A549 (cell line): Measurements from ENCODE around the gene LAMC3. TPM values are rescaled to one million over a fixed set of nuclear protein-coding genes. Genes with fewer than 3 reads are reported as not detected.

Experiments
- ATAC-seq, 2 experiments: fragments of 200-7000 bp in 1 of 2; fragments of >200 bp in 1 of 2; cut with Nextera tagmentation in 1 of 2; cut with Tn5 transposase in 1 of 2; 3 replicates each; pipeline versions ENCODE4 v1.8.0 to v1.9.1; 2018 to 2020; ENCODE audit warnings: mild to moderate bottlenecking in 1 of 2, moderate library complexity in 1 of 2
- CTCF ChIA-PET: fragments of 300-600 bp; sonication (Branson Sonifier 250); formaldehyde crosslinking; extraction: SDS; loops from one replicate; lab custom pipeline; 2021; ENCODE audit warnings: antibody characterized with exemption, inconsistent platforms; lab: Yijun Ruan, JAX
- POLR2A ChIA-PET: fragments of 350-600 bp; formaldehyde crosslinking; extraction: SDS; loops from one replicate; lab custom pipeline; 2021; ENCODE audit warnings: antibody characterized with exemption, inconsistent platforms; lab: Yijun Ruan, JAX
- DNase-seq, 2 experiments: peaks; one replicate each; pipeline versions ENCODE4 v3.0.0 to v3.0.0-alpha.2; 2011 to 2016; ENCODE audit warnings: low read depth in 1 of 2, low spot score in 1 of 2
- FAIRE-seq: peaks from 2 replicates; lab custom pipeline; 2011; peaks lifted over from hg19 to GRCh38; lab: Jason Lieb, UNC
- H3K27ac ChIP-seq, 2 experiments: fragments of >200 bp; sonication (Bioruptor Twin); formaldehyde crosslinking; 3 replicates each; pipeline ENCODE4 v1.5.1; 2016 to 2017
- H3K4me1 ChIP-seq: fragments of >200 bp; sonication (Bioruptor Twin); formaldehyde crosslinking; 3 replicates; pipeline ENCODE4 v1.6.1; 2016
- H3K4me2 ChIP-seq: fragments of >200 bp; sonication (Bioruptor Twin); formaldehyde crosslinking; 3 replicates; pipeline ENCODE4 v1.6.1; 2016
- H3K4me3 ChIP-seq: fragments of >200 bp; sonication (Bioruptor Twin); formaldehyde crosslinking; 3 replicates; pipeline ENCODE4 v1.5.1; 2016
- H3K9me3 ChIP-seq: fragments of >200 bp; sonication (Bioruptor Twin); formaldehyde crosslinking; 3 replicates; pipeline ENCODE4 v1.6.1; 2016
- CTCF ChIP-seq: fragments of >200 bp; sonication (Bioruptor Twin); formaldehyde crosslinking; IDR thresholded peaks from 3 replicates; pipeline ENCODE4 v1.5.1; 2016
- E2F6 ChIP-seq: IDR thresholded peaks from 2 replicates; pipeline ENCODE4 v1.6.1; 2012; ENCODE audit warnings: low read depth, borderline replicate concordance
- EHF ChIP-seq: fragments of 250-450 bp; sonication (Bioruptor Pico); IDR thresholded peaks from 2 replicates; pipeline ENCODE4 v1.5.0; 2020; ENCODE audit warnings: mild to moderate bottlenecking
- EHMT2 ChIP-seq: fragments of 200-600 bp; sonication (generic); IDR thresholded peaks from 2 replicates; pipeline ENCODE4 v1.6.1; 2016; ENCODE audit warnings: antibody characterized with exemption, low read depth, mild to moderate bottlenecking, moderate library complexity
- FOSL2 ChIP-seq, 2 experiments: fragments of 450-650 bp in 1 of 2; fragments of >200 bp in 1 of 2; sonication (Bioruptor Twin) in 1 of 2; formaldehyde crosslinking; IDR thresholded peaks; 2 replicates each; pipeline versions ENCODE4 v1.5.0 to v1.6.1; 2016 to 2020; ENCODE audit warnings: mild to moderate bottlenecking in 1 of 2, moderate library complexity in 1 of 2
- FOXS1 ChIP-seq: fragments of 250-450 bp; sonication (Bioruptor Pico); IDR thresholded peaks from 2 replicates; pipeline ENCODE4 v1.5.0; 2020; ENCODE audit warnings: mild to moderate bottlenecking, moderate library complexity
- GATA3 ChIP-seq: IDR thresholded peaks from 2 replicates; pipeline ENCODE4 v1.6.1; 2012; ENCODE audit warnings: borderline replicate concordance
- HES2 ChIP-seq: fragments of >200 bp; sonication (Bioruptor Twin); formaldehyde crosslinking; IDR thresholded peaks from 2 replicates; pipeline ENCODE4 v1.6.1; 2016
- JUN ChIP-seq, 2 experiments: fragments of >200 bp; sonication (Bioruptor Twin); formaldehyde crosslinking; IDR thresholded peaks; 2 replicates in 1 of 2; 3 replicates in 1 of 2; pipeline ENCODE4 v1.6.1; 2016 to 2017
- MAFK ChIP-seq: fragments of 450-650 bp; IDR thresholded peaks from 2 replicates; pipeline ENCODE4 v1.6.1; 2014; ENCODE audit not compliant: partially characterized antibody
- MAX ChIP-seq: IDR thresholded peaks from 2 replicates; pipeline ENCODE4 v1.6.1; 2012
- REST ChIP-seq: fragments of 200-600 bp; sonication (generic); IDR thresholded peaks from 2 replicates; pipeline ENCODE4 v1.6.1; 2016; ENCODE audit warnings: antibody characterized with exemption, mild to moderate bottlenecking, moderate library complexity
- ZNF302 ChIP-seq: fragments of 250-450 bp; sonication (Bioruptor Pico); IDR thresholded peaks from 2 replicates; pipeline ENCODE4 v1.9.0; 2021; ENCODE audit warnings: inconsistent platforms, mild to moderate bottlenecking, moderate library complexity
- ZSCAN20 ChIP-seq: fragments of 250-450 bp; sonication (Bioruptor Pico); IDR thresholded peaks from 2 replicates; pipeline ENCODE4 v1.8.0; 2022; ENCODE audit warnings: mild to moderate bottlenecking, moderate library complexity
- WGBS: methylation state at CpG from one replicate; pipeline ENCODE4 v1.1.6; 2017; ENCODE audit errors: missing lambda C conversion rate; 5-methylcytosine and 5-hydroxymethylcytosine counted together
- polyA plus RNA-seq, 4 experiments: library from polyadenylated mRNA; depleted of rRNA in 3 of 4; stranded (reverse); fragments of >200 nt; fragmentation: RNase III in 1 of 4; extraction: RNeasy Plus Mini Kit Qiagen cat#74134 plus additional on column Dnase treatment in 1 of 4; gene quantifications; 2 replicates in 3 of 4; 3 replicates in 1 of 4; pipeline ENCODE4 v1.2.3, GENCODE V29; 2011 to 2017

LAMC3 gene
- polyA plus RNA-seq, 2 of the 4 experiments (the other 2 are of a cell fraction) = 1.0 to 1.5 TPM

- H3K4me3 ChIP-seq = no peak overlapping the region
- no peak overlapping the region for H3K27ac ChIP-seq
- H3K4me1 ChIP-seq = no peaks in the 10 kb centered on the region
- ChIA-PET POLR2A (no interaction called here), CTCF (interaction anchor here (1.0 to 2.1 kb wide), 4 partner anchors 17 to 38 kb away, joined by 3 to 13 read pairs (median 4); no protein-coding TSS in a partner anchor)
- no peak overlapping the region for H3K4me2 ChIP-seq
- DNase-seq (no peak), ATAC-seq (peak; percentile 39 to 54; a peak in 5 of 6 replicates), FAIRE-seq (no peak)
- TF ChIP-seq MAX (no peak), FOSL2 (IDR thresholded peaks at IDR 0.05) (no peak), FOSL2 (CRISPR knock-in tag; IDR thresholded peaks at IDR 0.05) (no peak), ZNF302 (CRISPR knock-in tag) (no peak), E2F6 (no peak), MAFK (no peak), GATA3 (no peak), ZSCAN20 (CRISPR knock-in tag) (no peak), REST (no peak), JUN (IDR thresholded peaks at IDR 0.05) (no peak), CTCF (no peak), EHF (CRISPR knock-in tag) (no peak), HES2 (no peak), FOXS1 (CRISPR knock-in tag) (no peak), EHMT2 (no peak)
- WGBS = 84% methylated on average over 3 of the region's 6 CpGs
- no peaks in the 10 kb centered on the region for H3K9me3 ChIP-seq
Observed at GRCh38 chr9:130972277-130972956, 36.6 kb upstream of the LAMC3 start.

- peak; percentile 28 to 31; a peak in 5 of 6 replicates for ATAC-seq
- no peak for TF ChIP-seq MAX
- TF ChIP-seq, all 56 proteins: peak for 0
- ChIA-PET CTCF (interaction anchor here (0.5 to 3.1 kb wide), 12 partner anchors 9 to 201 kb away, joined by 3 to 14 read pairs (median 4); no protein-coding TSS in a partner anchor), POLR2A (interaction anchor here (0.5 kb wide), 1 partner anchor 10 kb away, joined by 3 read pairs; no protein-coding TSS in a partner anchor)
- no peak for DNase-seq
- Histone ChIP-seq H3K4me2 (no peak overlapping the region), H3K9me3 (no peaks in the 10 kb centered on the region), H3K4me3 (no peak overlapping the region), H3K27ac (no peak overlapping the region), H3K4me1 (no peaks in the 10 kb centered on the region)
- WGBS = 78% methylated on average over 18 of the region's 19 CpGs
- FAIRE-seq = no peak
Observed at GRCh38 chr9:130972957-130973685, 35.9 kb upstream of the LAMC3 start.
